HUES48 (cell line): Measurements from ENCODE around the gene GRB10.
"Not testable (repeated sequence)": the region's sequence is repeated elsewhere in the genome, so short reads cannot be mapped to it uniquely, and the experiment has no call there.

Experiments used
- H3K27ac ChIP-seq: one replicate; pipeline ENCODE4 v1.7.0; 2013; ENCODE audit warnings: low read depth, low read length, inconsistent platforms
- H3K27me3 ChIP-seq: 2 replicates; pipeline ENCODE4 v1.6.1; 2013; ENCODE audit warnings: mild to moderate bottlenecking, low read length; ENCODE audit not compliant: control insufficient read depth, insufficient read depth
- H3K36me3 ChIP-seq: 2 replicates; pipeline ENCODE4 v1.6.1; 2013; ENCODE audit warnings: low read length; ENCODE audit not compliant: control insufficient read depth, insufficient read depth
- H3K4me1 ChIP-seq: 2 replicates; pipeline ENCODE4 v1.6.1; 2013; ENCODE audit warnings: mild to moderate bottlenecking, low read length; ENCODE audit not compliant: control insufficient read depth, insufficient read depth
- H3K4me3 ChIP-seq: 2 replicates; pipeline ENCODE4 v1.5.1; 2013; ENCODE audit warnings: mild to moderate bottlenecking, low read depth, low read length
- H3K9ac ChIP-seq: 2 replicates; pipeline ENCODE4 v1.6.1; 2013; ENCODE audit warnings: mild to moderate bottlenecking, low read depth, low read length, moderate library complexity
- H3K9me3 ChIP-seq: 2 replicates; pipeline ENCODE4 v1.6.1; 2013; ENCODE audit warnings: low read length; ENCODE audit not compliant: control insufficient read depth, insufficient read depth

GRB10 gene

DNA sequence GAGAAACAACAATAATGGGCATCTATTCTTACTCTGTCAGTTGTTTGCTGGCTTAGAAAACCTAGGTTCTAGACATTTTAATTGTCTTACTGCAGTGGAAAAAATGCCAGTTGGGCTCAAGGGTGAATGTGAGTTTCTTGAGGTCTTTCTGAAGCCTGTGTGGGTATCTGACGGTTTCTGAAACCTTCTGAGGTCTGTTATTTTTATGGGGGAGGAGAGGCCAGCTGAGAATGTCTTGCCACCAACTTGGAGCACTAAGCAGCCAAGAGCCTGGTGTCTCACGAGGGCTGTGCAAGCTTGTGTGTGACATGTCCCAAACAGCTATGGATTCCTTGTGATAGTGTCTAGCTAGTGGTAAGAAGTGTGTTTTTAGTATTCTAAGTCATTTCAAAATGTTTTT is 193.3 kb downstream of the GRB10 start:
- no peak overlapping the region for H3K4me3 ChIP-seq
- H3K9me3 ChIP-seq, result no peaks in the 10 kb centered on the region
- H3K36me3 ChIP-seq, result peaks cover 27% of the 10 kb centered on the region
- H3K9ac ChIP-seq, result no peak overlapping the region
- no peaks in the 10 kb centered on the region for H3K4me1 ChIP-seq
- no peak overlapping the region for H3K27ac ChIP-seq
- no peaks in the 10 kb centered on the region for H3K27me3 ChIP-seq

- H3K9ac ChIP-seq, result no peak overlapping the region
- no peak overlapping the region for H3K4me3 ChIP-seq
- H3K27ac ChIP-seq, result no peak overlapping the region
- peaks cover 23% of the 10 kb centered on the region for H3K36me3 ChIP-seq
- H3K9me3 ChIP-seq, result no peaks in the 10 kb centered on the region
- no peaks in the 10 kb centered on the region for H3K4me1 ChIP-seq
- no peaks in the 10 kb centered on the region for H3K27me3 ChIP-seq
Observed at GRCh38 chr7:50588937-50589336, 193.8 kb downstream of the GRB10 start.

- no peaks in the 10 kb centered on the region for H3K27me3 ChIP-seq
- H3K36me3 ChIP-seq, result peaks cover 16% of the 10 kb centered on the region
- no peak overlapping the region for H3K4me3 ChIP-seq
- no peaks in the 10 kb centered on the region for H3K4me1 ChIP-seq
- peaks cover 6% of the 10 kb centered on the region for H3K9me3 ChIP-seq
- no peak overlapping the region for H3K27ac ChIP-seq
- no peak overlapping the region for H3K9ac ChIP-seq
Observed at GRCh38 chr7:50587737-50588136, 195.0 kb downstream of the GRB10 start.

- Histone ChIP-seq H3K36me3 (no peaks in the 10 kb centered on the region), H3K4me1 (no peaks in the 10 kb centered on the region), H3K27me3 (no peaks in the 10 kb centered on the region), H3K9ac (no peak overlapping the region), H3K4me3 (no peak overlapping the region), H3K9me3 (peaks cover 6% of the 10 kb centered on the region), H3K27ac (no peak overlapping the region)
Observed at GRCh38 chr7:50584793-50585408, 197.8 kb downstream of the GRB10 start.

- Histone ChIP-seq H3K36me3 (no peaks in the 10 kb centered on the region), H3K4me3 (no peak overlapping the region), H3K9ac (no peak overlapping the region), H3K9me3 (peaks cover 6% of the 10 kb centered on the region), H3K27me3 (no peaks in the 10 kb centered on the region), H3K27ac (no peak overlapping the region), H3K4me1 (no peaks in the 10 kb centered on the region)
Observed at GRCh38 chr7:50584386-50584785, 198.3 kb downstream of the GRB10 start.

GRCh38 chr7:50583295-50583694 is 199.4 kb downstream of the GRB10 start:
- H3K27ac ChIP-seq, H3K36me3 ChIP-seq, H3K27me3 ChIP-seq, H3K4me1 ChIP-seq, H3K9me3 ChIP-seq, H3K4me3 ChIP-seq, H3K9ac ChIP-seq: not testable (repeated sequence)

DNA sequence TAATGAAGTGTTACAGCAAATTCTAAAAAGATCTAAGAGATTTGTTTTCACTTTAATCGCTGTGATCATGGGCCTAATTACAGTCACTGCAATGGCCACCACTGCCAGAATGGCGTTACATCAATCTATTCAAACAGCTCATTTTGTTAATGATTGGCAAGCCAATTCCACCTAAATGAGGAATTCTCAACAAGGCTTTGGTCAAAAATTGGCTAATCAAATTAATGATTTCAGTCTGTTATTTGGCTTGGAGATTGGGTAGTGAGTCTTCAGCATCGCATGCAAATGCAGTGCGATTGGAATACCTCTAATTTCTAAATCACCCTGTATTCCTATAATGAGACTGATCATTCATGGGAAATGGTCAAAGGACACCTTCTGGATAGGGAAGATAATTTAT is 200.4 kb downstream of the GRB10 start:
- H3K27me3 ChIP-seq, H3K27ac ChIP-seq, H3K36me3 ChIP-seq, H3K4me3 ChIP-seq, H3K9me3 ChIP-seq, H3K9ac ChIP-seq, H3K4me1 ChIP-seq: not testable (repeated sequence)

DNA sequence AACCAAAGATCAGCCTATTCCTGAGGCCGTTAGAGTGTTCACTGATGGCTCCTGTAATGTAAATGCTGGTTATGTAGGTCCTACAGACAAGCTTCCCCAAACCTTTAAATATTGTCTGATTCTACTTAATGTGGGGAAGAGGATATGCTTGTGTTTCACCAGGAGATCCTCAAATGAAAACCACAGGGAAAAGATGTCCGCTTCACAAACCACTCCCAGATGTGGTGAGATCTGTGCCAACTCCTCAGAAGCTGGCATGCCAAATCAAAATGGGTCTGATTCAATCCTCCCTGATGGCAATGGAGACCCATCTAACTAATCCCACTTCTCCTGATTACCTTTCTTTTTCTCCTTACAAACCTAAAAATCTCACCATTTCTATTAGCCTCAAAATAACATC is 202.0 kb downstream of the GRB10 start:
- H3K27ac ChIP-seq, H3K9ac ChIP-seq, H3K36me3 ChIP-seq, H3K27me3 ChIP-seq, H3K4me1 ChIP-seq, H3K4me3 ChIP-seq: not testable (repeated sequence)
- H3K9me3 ChIP-seq, result peaks cover 14% of the 10 kb centered on the region

DNA sequence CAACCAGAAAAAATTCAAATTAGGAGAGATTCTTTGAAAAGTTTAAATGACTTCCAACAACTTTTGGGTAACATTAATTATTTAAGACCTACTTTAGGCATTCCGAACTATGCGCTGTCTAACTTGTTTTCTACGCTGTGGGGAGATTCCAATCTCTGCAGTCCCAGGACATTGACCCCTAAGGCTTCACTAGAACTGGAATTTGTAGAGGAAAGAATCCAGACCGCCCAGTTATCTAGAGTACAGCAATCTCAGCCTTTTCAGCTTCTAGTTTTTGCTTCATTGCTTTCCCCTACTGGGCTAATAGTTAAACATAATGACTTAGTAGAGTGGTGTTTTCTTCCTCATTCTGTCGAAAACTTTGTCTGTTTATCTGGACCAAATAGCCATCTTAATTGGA is 202.6 kb downstream of the GRB10 start:
- H3K27me3 ChIP-seq, result no peaks in the 10 kb centered on the region
- H3K9ac ChIP-seq, result no peak overlapping the region
- no peak overlapping the region for H3K4me3 ChIP-seq
- peaks cover 14% of the 10 kb centered on the region for H3K9me3 ChIP-seq
- no peaks in the 10 kb centered on the region for H3K36me3 ChIP-seq
- no peak overlapping the region for H3K27ac ChIP-seq
- H3K4me1 ChIP-seq, result no peaks in the 10 kb centered on the region

GRCh38 chr7:50578105-50578504 is 204.6 kb downstream of the GRB10 start:
- H3K27me3 ChIP-seq, H3K9ac ChIP-seq, H3K36me3 ChIP-seq, H3K9me3 ChIP-seq, H3K27ac ChIP-seq, H3K4me3 ChIP-seq, H3K4me1 ChIP-seq: not testable (repeated sequence)

DNA sequence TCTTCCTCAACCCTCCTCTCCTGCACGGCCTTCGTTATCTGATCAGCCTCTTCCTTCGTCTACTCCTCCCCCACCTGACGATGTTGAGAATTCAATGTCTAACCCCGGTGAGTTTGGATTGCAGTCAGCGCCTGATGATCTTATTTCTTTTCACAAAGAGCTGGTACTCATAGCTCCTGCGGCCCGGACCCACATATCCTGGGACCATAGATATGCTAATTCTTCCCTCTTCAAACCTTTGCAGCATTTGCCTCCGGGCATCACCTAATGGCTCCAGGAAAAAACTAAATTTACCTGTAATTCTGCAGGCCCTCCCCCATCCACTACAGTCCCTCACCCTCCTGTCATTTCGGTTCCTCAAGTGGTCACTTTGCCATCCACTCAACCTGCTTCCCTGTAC is 205.1 kb downstream of the GRB10 start:
- Histone ChIP-seq H3K9ac (no peak overlapping the region), H3K27ac (no peak overlapping the region), H3K9me3 (peaks cover 9% of the 10 kb centered on the region), H3K4me3 (no peak overlapping the region), H3K36me3 (no peaks in the 10 kb centered on the region), H3K4me1 (no peaks in the 10 kb centered on the region), H3K27me3 (no peaks in the 10 kb centered on the region)

- H3K9me3 ChIP-seq, H3K36me3 ChIP-seq, H3K9ac ChIP-seq, H3K4me1 ChIP-seq, H3K27me3 ChIP-seq, H3K4me3 ChIP-seq, H3K27ac ChIP-seq: not testable (repeated sequence)
Observed at GRCh38 chr7:50576388-50576787, 206.3 kb downstream of the GRB10 start.
